Peyer's patch (tissue), 4 donors: ENCODE results near the gene TRIM67.

Source experiments
- CTCF ChIP-seq, 6 experiments: fragments of 450-650 bp in 4 of 6; fragments of 200-600 bp in 2 of 6; sonication (generic) in 1 of 6; IDR thresholded peaks; one replicate each; pipeline ENCODE4 v1.5.1; 2017 to 2019; ENCODE audit warnings: antibody characterized with exemption in 6 of 6, mild to moderate bottlenecking in 3 of 6, moderate library complexity in 1 of 6
- POLR2A ChIP-seq, 2 donors: fragments of 450-650 bp; IDR thresholded peaks; one replicate each; pipeline ENCODE4 v1.5.1; 2017; ENCODE audit warnings: antibody characterized with exemption in 2 of 2, mild to moderate bottlenecking in 2 of 2, moderate library complexity in 2 of 2

- no peak for TF ChIP-seq CTCF (IDR thresholded peaks at IDR 0.05)
- no peak for TF ChIP-seq POLR2A (IDR thresholded peaks at IDR 0.05)
Observed at GRCh38 chr1:231252336-231252735, 90.5 kb downstream of the TRIM67 start.
